Fibroblast of lung (primary cell): ENCODE data around the gene AXL. TPM values are rescaled to one million over a fixed set of nuclear protein-coding genes. Genes with fewer than 3 reads are reported as not detected.

ENCODE experiments used
- DNase-seq, 2 donors: peaks; one replicate each; pipeline versions ENCODE4 v3.0.0 to v3.0.0-alpha.2; 2010; ENCODE audit warnings: low read depth in 2 of 2
- H2AFZ ChIP-seq: 2 replicates; pipeline ENCODE4 v1.5.1; 2012; ENCODE audit warnings: low read length, control low read depth, inconsistent platforms
- H3K27ac ChIP-seq: 2 replicates; pipeline ENCODE4 v1.5.1; 2011; ENCODE audit warnings: low read length, control low read depth; ENCODE audit not compliant: insufficient read depth
- H3K27me3 ChIP-seq: 2 replicates; pipeline ENCODE4 v1.5.1; 2011; ENCODE audit warnings: mild to moderate bottlenecking, low read length; ENCODE audit not compliant: control insufficient read depth, insufficient read depth
- H3K36me3 ChIP-seq: 2 replicates; pipeline ENCODE4 v1.5.1; 2011; ENCODE audit warnings: low read length; ENCODE audit not compliant: control insufficient read depth, insufficient read depth
- H3K4me1 ChIP-seq: 2 replicates; pipeline ENCODE4 v1.5.1; 2011; ENCODE audit warnings: low read length; ENCODE audit not compliant: control insufficient read depth, insufficient read depth; ENCODE audit errors: extremely low read depth
- H3K4me2 ChIP-seq: 2 replicates; pipeline ENCODE4 v1.5.1; 2011; ENCODE audit warnings: low read length, control low read depth; ENCODE audit not compliant: insufficient read depth; ENCODE audit errors: extremely low read depth
- H3K4me3 ChIP-seq, 4 experiments: fragments of 200-600 bp in 1 of 4; sonication (generic) in 1 of 4; replicated peaks in 1 of 4; 2 replicates each; pipeline ENCODE4 v1.5.1; 2011 to 2016; ENCODE audit warnings: low read length in 4 of 4, low read depth in 3 of 4, mild to moderate bottlenecking in 3 of 4, control low read depth in 2 of 4, inconsistent platforms in 1 of 4, mixed read lengths in 1 of 4; ENCODE audit not compliant: insufficient read depth in 1 of 4; ENCODE audit errors: control extremely low read depth in 1 of 4
- H3K79me2 ChIP-seq: 2 replicates; pipeline ENCODE4 v1.5.1; 2012; ENCODE audit warnings: mild to moderate bottlenecking, low read length, inconsistent platforms; ENCODE audit not compliant: control insufficient read depth, insufficient read depth
- H3K9ac ChIP-seq: 2 replicates; pipeline ENCODE4 v1.5.1; 2011; ENCODE audit warnings: mild to moderate bottlenecking, low read length, control low read depth; ENCODE audit not compliant: insufficient read depth
- H3K9me3 ChIP-seq: 2 replicates; pipeline ENCODE4 v1.5.1; 2012; ENCODE audit warnings: low read depth, low read length; ENCODE audit not compliant: control insufficient read depth, insufficient read depth
- H4K20me1 ChIP-seq: 2 replicates; pipeline ENCODE4 v1.5.1; 2011; ENCODE audit warnings: low read length; ENCODE audit not compliant: control insufficient read depth, insufficient read depth; ENCODE audit errors: extremely low read depth
- EZH2 ChIP-seq: IDR thresholded peaks from 2 replicates; pipeline ENCODE4 v1.5.1; 2012; ENCODE audit warnings: low read length, control low read depth, mild to moderate bottlenecking; ENCODE audit errors: missing control alignments
- polyA plus RNA-seq, 2 donors: library from polyadenylated mRNA; depleted of rRNA in 1 of 2; stranded (reverse) in 1 of 2; unstranded in 1 of 2; fragments of >200 nt; gene quantifications; 2 replicates each; pipeline ENCODE4 v1.2.1, GENCODE V29; 2011 to 2012; ENCODE audit warnings: missing spikeins in 1 of 2
- total RNA-seq: library from RNA; depleted of rRNA; stranded (reverse); fragments of >200 nt; gene quantifications from 2 replicates; pipeline ENCODE4 v1.2.1, GENCODE V29; 2014
- TF ChIP-seq, protein P1 (sequence below), 2 donors: IDR thresholded peaks in 1 of 2; conservative IDR thresholded peaks in 1 of 2; 1 replicate in 1 of 2; 2 replicates in 1 of 2; pipeline ENCODE4 v1.5.1; 2011 to 2012; ENCODE audit warnings: low read length in 2 of 2, control low read depth in 1 of 2, inconsistent platforms in 1 of 2, low read depth in 1 of 2, mild to moderate bottlenecking in 1 of 2

AXL gene
- total and polyA plus RNA-seq, 2 donors (not counting 1 experiment from before 2014, with no cell fraction given) = 223 to 319 TPM

- H3K27ac ChIP-seq = no peak overlapping the region
- no peaks in the 10 kb centered on the region for H4K20me1 ChIP-seq
- H3K4me3 ChIP-seq = no peak overlapping the region
- H3K27me3 ChIP-seq = no peaks in the 10 kb centered on the region
- peak; percentile 36 to 39 for DNase-seq
- TF ChIP-seq, protein P1, sequence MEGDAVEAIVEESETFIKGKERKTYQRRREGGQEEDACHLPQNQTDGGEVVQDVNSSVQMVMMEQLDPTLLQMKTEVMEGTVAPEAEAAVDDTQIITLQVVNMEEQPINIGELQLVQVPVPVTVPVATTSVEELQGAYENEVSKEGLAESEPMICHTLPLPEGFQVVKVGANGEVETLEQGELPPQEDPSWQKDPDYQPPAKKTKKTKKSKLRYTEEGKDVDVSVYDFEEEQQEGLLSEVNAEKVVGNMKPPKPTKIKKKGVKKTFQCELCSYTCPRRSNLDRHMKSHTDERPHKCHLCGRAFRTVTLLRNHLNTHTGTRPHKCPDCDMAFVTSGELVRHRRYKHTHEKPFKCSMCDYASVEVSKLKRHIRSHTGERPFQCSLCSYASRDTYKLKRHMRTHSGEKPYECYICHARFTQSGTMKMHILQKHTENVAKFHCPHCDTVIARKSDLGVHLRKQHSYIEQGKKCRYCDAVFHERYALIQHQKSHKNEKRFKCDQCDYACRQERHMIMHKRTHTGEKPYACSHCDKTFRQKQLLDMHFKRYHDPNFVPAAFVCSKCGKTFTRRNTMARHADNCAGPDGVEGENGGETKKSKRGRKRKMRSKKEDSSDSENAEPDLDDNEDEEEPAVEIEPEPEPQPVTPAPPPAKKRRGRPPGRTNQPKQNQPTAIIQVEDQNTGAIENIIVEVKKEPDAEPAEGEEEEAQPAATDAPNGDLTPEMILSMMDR (conservative IDR thresholded peaks at IDR 0.05 in 1 of 2, IDR thresholded peaks at IDR 0.05 in 1 of 2; ENCODE audit: low read depth in 1 of 2, low read length in 2 of 2) = no peak
- no peak for TF ChIP-seq EZH2
- no peaks in the 10 kb centered on the region for H3K9me3 ChIP-seq
- peaks cover 6% of the 10 kb centered on the region for H3K36me3 ChIP-seq
- no peak overlapping the region for H2AFZ ChIP-seq
- peaks cover 3% of the 10 kb centered on the region for H3K79me2 ChIP-seq
- H3K9ac ChIP-seq = no peak overlapping the region
- peaks cover 3% of the 10 kb centered on the region for H3K4me1 ChIP-seq
- H3K4me2 ChIP-seq = no peak overlapping the region
Measured at GRCh38 chr19:41195675-41196497, 23.1 kb upstream of the AXL start.

GRCh38 chr19:41198559-41198958, 20.5 kb upstream of the AXL start:
- Histone ChIP-seq H3K9me3 (no peaks in the 10 kb centered on the region), H3K4me3 (no peak overlapping the region), H4K20me1 (no peaks in the 10 kb centered on the region), H3K4me1 (no peaks in the 10 kb centered on the region), H3K36me3 (peaks cover 6% of the 10 kb centered on the region), H3K27me3 (no peaks in the 10 kb centered on the region), H3K4me2 (no peak overlapping the region), H3K79me2 (peaks cover 3% of the 10 kb centered on the region), H3K9ac (no peak overlapping the region), H3K27ac (no peak overlapping the region), H2AFZ (no peak overlapping the region)
- no peak for DNase-seq
- no peak for TF ChIP-seq EZH2
- TF ChIP-seq, protein P1 (conservative IDR thresholded peaks at IDR 0.05 in 1 of 2, IDR thresholded peaks at IDR 0.05 in 1 of 2; ENCODE audit: low read depth in 1 of 2, low read length in 2 of 2) = no peak

DNA sequence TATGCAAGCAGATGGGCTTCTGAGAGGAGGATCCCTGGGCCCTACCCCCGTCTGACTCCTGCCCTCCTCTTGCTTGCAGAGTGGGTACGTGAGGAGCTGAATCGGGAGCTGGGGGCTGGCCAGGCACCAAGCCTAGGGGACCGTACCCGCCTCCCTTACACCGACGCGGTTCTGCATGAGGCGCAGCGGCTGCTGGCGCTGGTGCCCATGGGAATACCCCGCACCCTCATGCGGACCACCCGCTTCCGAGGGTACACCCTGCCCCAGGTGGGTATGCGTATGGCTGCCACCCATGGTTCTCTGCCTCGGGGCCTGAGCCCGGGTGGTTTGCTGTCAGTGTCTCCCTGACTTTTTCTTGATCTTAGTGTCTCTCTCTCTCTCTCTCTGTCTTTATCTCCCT, 15.7 kb upstream of the AXL start:
- H2AFZ ChIP-seq = no peak overlapping the region
- TF ChIP-seq, protein P1 (conservative IDR thresholded peaks at IDR 0.05 in 1 of 2, IDR thresholded peaks at IDR 0.05 in 1 of 2; ENCODE audit: low read depth in 1 of 2, low read length in 2 of 2) = no peak
- no peak for TF ChIP-seq EZH2
- H3K27me3 ChIP-seq = no peaks in the 10 kb centered on the region
- H3K36me3 ChIP-seq = peaks cover 12% of the 10 kb centered on the region
- H3K27ac ChIP-seq = no peak overlapping the region
- no peak for DNase-seq
- H3K79me2 ChIP-seq = no peaks in the 10 kb centered on the region
- H3K4me2 ChIP-seq = no peak overlapping the region
- H3K9ac ChIP-seq = no peak overlapping the region
- no peaks in the 10 kb centered on the region for H3K9me3 ChIP-seq
- no peak overlapping the region for H3K4me3 ChIP-seq
- no peaks in the 10 kb centered on the region for H4K20me1 ChIP-seq
- peaks cover 15% of the 10 kb centered on the region for H3K4me1 ChIP-seq
